SK-N-SH (cell line): Measurements from ENCODE around the gene LRP5. TPM values are rescaled to one million over a fixed set of nuclear protein-coding genes. Genes with fewer than 3 reads are reported as not detected.

Source experiments
- CTCF ChIA-PET: fragments of 300-600, 350-600 bp; formaldehyde crosslinking; extraction: SDS; loops from one replicate; lab custom pipeline; 2021; lab: Yijun Ruan, JAX
- POLR2A ChIA-PET: fragments of 350-600 bp; sonication (Branson Sonifier 250); formaldehyde crosslinking; extraction: SDS; loops from one replicate; lab custom pipeline; 2020; ENCODE audit warnings: antibody characterized with exemption, inconsistent platforms; lab: Yijun Ruan, JAX
- DNase-seq: peaks from one replicate; pipeline ENCODE4 v3.0.0; 2012
- H2AFZ ChIP-seq: fragments of 200-600 bp; sonication (generic); 2 replicates; pipeline ENCODE4 v1.8.1; 2016; ENCODE audit warnings: antibody characterized with exemption, mild to moderate bottlenecking, low read depth
- H3F3A ChIP-seq: fragments of 200-600 bp; sonication (generic); replicated peaks from 2 replicates; pipeline ENCODE3; 2016; ENCODE audit warnings: antibody characterized with exemption, mild to moderate bottlenecking; ENCODE audit not compliant: insufficient read depth
- H3K27ac ChIP-seq, 2 experiments: fragments of 200-500 bp in 1 of 2; fragments of 200-600 bp in 1 of 2; sonication (Bioruptor generic) in 1 of 2; sonication (generic), shearing (Covaris generic) in 1 of 2; 2 replicates each; pipeline versions ENCODE4 v1.5.1 to v1.6.1; 2014 to 2016; ENCODE audit warnings: low read depth in 2 of 2, inconsistent platforms in 1 of 2, low read length in 1 of 2, mild to moderate bottlenecking in 1 of 2, mixed read lengths in 1 of 2
- H3K27me3 ChIP-seq: fragments of 200-600 bp; sonication (generic), shearing (Covaris generic); 2 replicates; pipeline ENCODE4 v1.6.1; 2016; ENCODE audit warnings: mixed run types; ENCODE audit not compliant: insufficient read depth
- H3K36me3 ChIP-seq, 2 experiments: fragments of 200-500 bp in 1 of 2; fragments of 200-600 bp in 1 of 2; sonication (Bioruptor generic) in 1 of 2; sonication (generic) in 1 of 2; replicated peaks in 1 of 2; 2 replicates each; pipeline versions ENCODE3 to v1.5.1; 2014 to 2016; ENCODE audit warnings: low read length in 1 of 2, mild to moderate bottlenecking in 1 of 2; ENCODE audit not compliant: insufficient read depth in 2 of 2, control insufficient read depth in 1 of 2
- H3K4me1 ChIP-seq, 2 experiments: fragments of 200-500 bp in 1 of 2; fragments of 200-600 bp in 1 of 2; sonication (Bioruptor generic) in 1 of 2; sonication (generic), shearing (Covaris generic) in 1 of 2; 2 replicates each; pipeline versions ENCODE4 v1.5.1 to v1.6.1; 2014 to 2016; ENCODE audit warnings: low read depth in 1 of 2, low read length in 1 of 2, mixed run types in 1 of 2; ENCODE audit not compliant: insufficient read depth in 2 of 2, control insufficient read depth in 1 of 2
- H3K4me2 ChIP-seq: fragments of 200-600 bp; sonication (generic), shearing (Covaris generic); 2 replicates; pipeline ENCODE4 v1.6.1; 2017; ENCODE audit warnings: mixed run types
- H3K4me3 ChIP-seq, 2 experiments: fragments of 200-500 bp in 1 of 2; fragments of 200-600 bp in 1 of 2; sonication (Bioruptor generic) in 1 of 2; sonication (generic), shearing (Covaris generic) in 1 of 2; 2 replicates each; pipeline versions ENCODE4 v1.5.1 to v1.8.1; 2014 to 2016; ENCODE audit warnings: low read depth in 2 of 2, inconsistent platforms in 1 of 2, low read length in 1 of 2, mild to moderate bottlenecking in 1 of 2, mixed read lengths in 1 of 2, moderate library complexity in 1 of 2
- H3K79me2 ChIP-seq: fragments of 200-600 bp; sonication (generic); 2 replicates; pipeline ENCODE4 v1.8.1; 2017; ENCODE audit warnings: mild to moderate bottlenecking; ENCODE audit not compliant: insufficient read depth
- H3K9ac ChIP-seq: fragments of 200-600 bp; sonication (generic); 2 replicates; pipeline ENCODE4 v1.6.1; 2017; ENCODE audit warnings: mixed run types
- H3K9me2 ChIP-seq: fragments of 200-600 bp; sonication (generic); 2 replicates; pipeline ENCODE4 v1.6.1; 2017; ENCODE audit warnings: mixed run types
- H3K9me3 ChIP-seq: fragments of 200-600 bp; sonication (generic); 2 replicates; pipeline ENCODE4 v1.6.1; 2017; ENCODE audit warnings: mixed run types, mild to moderate bottlenecking, moderate library complexity
- H4K20me1 ChIP-seq: fragments of 200-600 bp; sonication (generic); 2 replicates; pipeline ENCODE4 v1.6.1; 2017; ENCODE audit warnings: mild to moderate bottlenecking, mixed run types; ENCODE audit not compliant: insufficient read depth
- ELF1 ChIP-seq: IDR thresholded peaks from 2 replicates; pipeline ENCODE4 v1.4.0; 2012
- EP300 ChIP-seq, 2 experiments: IDR thresholded peaks; 2 replicates each; pipeline versions ENCODE4 v1.4.0 to v1.6.1; 2012; ENCODE audit warnings: borderline replicate concordance in 1 of 2, low read depth in 1 of 2, low read length in 1 of 2
- EZH2phosphoT487 ChIP-seq: fragments of 200-600 bp; sonication (generic); IDR thresholded peaks from 2 replicates; pipeline ENCODE4 v1.6.1; 2017; ENCODE audit warnings: low read depth, mixed run types, mild to moderate bottlenecking, antibody characterized with exemption, moderate library complexity, borderline replicate concordance
- FOSL2 ChIP-seq: IDR thresholded peaks from 2 replicates; pipeline ENCODE4 v1.4.0; 2012; ENCODE audit warnings: low read depth, mild to moderate bottlenecking, moderate library complexity, borderline replicate concordance
- GATA2 ChIP-seq: sonication (generic); formaldehyde crosslinking; IDR thresholded peaks from 2 replicates; pipeline ENCODE4 v1.5.0; 2020; ENCODE audit warnings: mild to moderate bottlenecking, missing genetic modification reagents
- MEF2A ChIP-seq: IDR thresholded peaks from 2 replicates; pipeline ENCODE4 v1.4.0; 2012; ENCODE audit warnings: low read depth, borderline replicate concordance
- MXI1 ChIP-seq: IDR thresholded peaks from 2 replicates; pipeline ENCODE4 v1.6.1; 2012; ENCODE audit warnings: mild to moderate bottlenecking, low read depth, low read length, improper control_type of control experiment
- NFIC ChIP-seq: IDR thresholded peaks from 2 replicates; pipeline ENCODE4 v1.4.0; 2012; ENCODE audit warnings: borderline replicate concordance
- NRF1 ChIP-seq: IDR thresholded peaks from 2 replicates; pipeline ENCODE4 v1.6.1; 2012; ENCODE audit warnings: low read depth, mild to moderate bottlenecking, low read length
- POLR2AphosphoS5 ChIP-seq: IDR thresholded peaks from 2 replicates; pipeline ENCODE4 v1.6.1; 2012; ENCODE audit warnings: low read depth, low read length
- RCOR1 ChIP-seq: fragments of 150-350 bp; IDR thresholded peaks from 2 replicates; pipeline ENCODE4 v1.6.1; 2017; ENCODE audit warnings: antibody characterized with exemption, low read length
- RXRA ChIP-seq: IDR thresholded peaks from 2 replicates; pipeline ENCODE4 v1.4.0; 2012; ENCODE audit warnings: low read depth, mild to moderate bottlenecking, borderline replicate concordance
- SMC3 ChIP-seq: IDR thresholded peaks from 2 replicates; pipeline ENCODE4 v1.6.1; 2012; ENCODE audit warnings: low read depth, low read length, improper control_type of control experiment
- TAF1 ChIP-seq: IDR thresholded peaks from 2 replicates; pipeline ENCODE4 v1.6.1; 2012; ENCODE audit warnings: low read depth, mild to moderate bottlenecking, low read length, moderate library complexity, borderline replicate concordance
- TCF12 ChIP-seq: IDR thresholded peaks from 2 replicates; pipeline ENCODE4 v1.4.0; 2012
- TEAD4 ChIP-seq: IDR thresholded peaks from 2 replicates; pipeline ENCODE4 v1.4.0; 2012; ENCODE audit warnings: mild to moderate bottlenecking, borderline replicate concordance; ENCODE audit not compliant: insufficient read depth
- USF2 ChIP-seq: fragments of 150-350 bp; IDR thresholded peaks from 2 replicates; pipeline ENCODE4 v1.6.1; 2017; ENCODE audit warnings: antibody characterized with exemption, low read length, low read depth, borderline replicate concordance
- YY1 ChIP-seq: IDR thresholded peaks from 2 replicates; pipeline ENCODE4 v1.4.0; 2012; ENCODE audit warnings: low read depth, mild to moderate bottlenecking
- ZBTB33 ChIP-seq: IDR thresholded peaks from 2 replicates; pipeline ENCODE4 v1.4.0; 2012; ENCODE audit warnings: low read depth, borderline replicate concordance
- WGBS: methylation state at CpG from one replicate; pipeline ENCODE4 v1.1.6; 2017; ENCODE audit warnings: low lambda C conversion rate; 5-methylcytosine and 5-hydroxymethylcytosine counted together
- polyA plus RNA-seq, 3 experiments: library from polyadenylated mRNA; depleted of rRNA; stranded (reverse); fragments of >200 nt; gene quantifications; 2 replicates each; pipeline ENCODE4 v1.2.3, GENCODE V29; 2012

LRP5 gene
- polyA plus RNA-seq, 1 of the 3 experiments (the other 2 are of a cell fraction): 15.0 TPM

GRCh38 chr11:68266121-68266891 lies 46.1 kb upstream of the LRP5 start:
- 0 out of 2 replicates have a peak, but pooled peaks cover 7% of the 10 kb centered on the region for H4K20me1 ChIP-seq
- H3K36me3 ChIP-seq: peaks cover 18 to 53% of the 10 kb centered on the region in 2 experiments
- H3F3A ChIP-seq: peaks cover 3% of the 10 kb centered on the region
- no peak for DNase-seq
- no peaks in the 10 kb centered on the region for H3K9me2 ChIP-seq
- H2AFZ ChIP-seq: no peak overlapping the region
- peaks cover 11 to 15% of the 10 kb centered on the region in 2 experiments; a peak in 3 of 4 replicates for H3K4me1 ChIP-seq
- no peak overlapping the region for H3K9ac ChIP-seq
- CTCF ChIA-PET: interaction anchor here (1.1 to 3.8 kb wide), 3 partner anchors 9 to 115 kb away, joined by 3 to 14 read pairs (median 5); no protein-coding TSS in a partner anchor
- peaks cover 53% of the 10 kb centered on the region for H3K79me2 ChIP-seq
- TF ChIP-seq NFIC (no peak), EP300 (IDR thresholded peaks at IDR 0.05; ENCODE audit: borderline replicate concordance in 1 of 2, low read depth in 1 of 2, low read length in 1 of 2) (no peak), MEF2A (no peak), ZBTB33 (no peak), TEAD4 (no peak), NRF1 (no peak), ELF1 (no peak), EZH2phosphoT487 (no peak), SMC3 (no peak), USF2 (no peak), TAF1 (no peak), GATA2 (no peak), POLR2AphosphoS5 (no peak), FOSL2 (no peak), RXRA (no peak), MXI1 (no peak), RCOR1 (no peak), YY1 (no peak), TCF12 (no peak)
- TF ChIP-seq, all 33 proteins: peak for 0
- 96% methylated on average over 15 of the region's 16 CpGs for WGBS
- H3K27ac ChIP-seq: no peak overlapping the region
- H3K4me2 ChIP-seq: no peak overlapping the region
- no peaks in the 10 kb centered on the region for H3K27me3 ChIP-seq
- no peak overlapping the region for H3K4me3 ChIP-seq
- POLR2A ChIA-PET: no interaction called here
- no peaks in the 10 kb centered on the region for H3K9me3 ChIP-seq
